ENCODE data around the gene SEC14L6.

- no peak for TF ChIP-seq EZH2 (IDR thresholded peaks at IDR 0.05; ENCODE audit: low read length)
- TF ChIP-seq CTCF (optimal IDR thresholded peaks at IDR 0.05 in 1 of 3, IDR thresholded peaks at IDR 0.05 in 1 of 3, conservative IDR thresholded peaks at IDR 0.05 in 1 of 3; ENCODE audit: extremely low read depth in 1 of 3, insufficient read depth in 2 of 3, low read length in 3 of 3): no peak
These were observed 13.3 kb upstream of the SEC14L6 start for GRCh38 chr22:30559889-30560288.
